Activated B cell treated with CpG ODN at 0.5 μM for 24 hours (primary cell): ENCODE measurements around the gene APOL6. TPM values are rescaled to one million over a fixed set of nuclear protein-coding genes. Genes with fewer than 3 reads are reported as not detected.
A peak's percentile ranks its signal among the peaks of the same experiment; 100 is the strongest.
"Not testable (repeated sequence)": the region's sequence is repeated elsewhere in the genome, so short reads cannot be mapped to it uniquely, and the experiment has no call there.

Experiments
- ATAC-seq: fragments of 200-7000 bp; cut with Tn5 transposase; one replicate; pipeline ENCODE4 v1.10.0; 2021; ENCODE audit warnings: low read depth, mild to moderate bottlenecking, moderate library complexity
- CTCF ChIA-PET: fragments of 350-600 bp; sonication (Branson Sonifier 250); formaldehyde crosslinking; loops from one replicate; lab custom pipeline; 2021; ENCODE audit warnings: antibody characterized with exemption; lab: Charles Lee
- POLR2A ChIA-PET: fragments of 350-600 bp; sonication (Branson Sonifier 250); formaldehyde crosslinking; loops from one replicate; lab custom pipeline; 2021; ENCODE audit warnings: antibody characterized with exemption; lab: Charles Lee
- DNase-seq: peaks from one replicate; pipeline ENCODE4 v3.0.0; 2022
- H3K27ac Mint-ChIP-seq: one replicate; pipeline ENCODE4 v1.8.0; 2020; ENCODE audit warnings: mixed read lengths
- H3K27me3 Mint-ChIP-seq: one replicate; pipeline ENCODE4 v1.8.0; 2021; ENCODE audit warnings: mixed read lengths
- H3K36me3 Mint-ChIP-seq: one replicate; pipeline ENCODE4 v1.8.0; 2021; ENCODE audit warnings: low read depth, mixed read lengths
- H3K4me1 Mint-ChIP-seq: one replicate; pipeline ENCODE4 v1.8.0; 2021; ENCODE audit warnings: mixed read lengths
- H3K4me3 Mint-ChIP-seq: one replicate; pipeline ENCODE4 v1.8.0; 2020; ENCODE audit warnings: mild to moderate bottlenecking, mixed read lengths
- H3K9me3 Mint-ChIP-seq: one replicate; pipeline ENCODE4 v1.8.0; 2020; ENCODE audit warnings: mixed read lengths
- intact Hi-C: fragments of 100-400 bp; cut with micrococcal nuclease; formaldehyde crosslinking; loops from one replicate; pipeline ENCODE4 v1.15.1; 2024
- total RNA-seq: library from RNA; stranded (reverse); gene quantifications from 2 replicates; pipeline ENCODE4 v1.2.3, GENCODE V29; 2022
- TF ChIP-seq, protein P1 (sequence below): fragments of 200-600 bp; IDR thresholded peaks from one replicate; pipeline ENCODE4 v1.8.0; 2022; ENCODE audit warnings: antibody characterized with exemption, mild to moderate bottlenecking

Gene APOL6
- total RNA-seq, 1 donor from 2014 or later, result 7.7 TPM

DNA sequence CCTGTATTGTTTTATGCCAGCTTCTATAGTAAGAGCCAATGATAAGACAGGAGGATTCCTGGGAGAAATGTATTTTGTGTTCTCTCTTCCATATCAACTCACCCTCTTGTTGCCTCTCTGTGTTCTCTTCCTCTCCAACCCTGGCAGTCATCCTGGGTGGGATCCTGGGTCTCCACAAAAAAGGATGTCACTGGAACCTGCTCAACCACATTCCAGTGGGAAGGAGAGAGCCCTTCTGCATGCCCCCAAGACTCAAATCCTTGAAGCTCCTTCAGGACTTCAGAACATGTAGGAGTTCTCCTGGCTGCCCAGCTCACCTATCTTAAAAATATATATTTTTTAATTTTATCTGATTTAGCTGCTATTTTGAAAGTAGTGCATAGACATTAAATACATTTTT is 26.1 kb downstream of the APOL6 start:
- TF ChIP-seq, protein P1, sequence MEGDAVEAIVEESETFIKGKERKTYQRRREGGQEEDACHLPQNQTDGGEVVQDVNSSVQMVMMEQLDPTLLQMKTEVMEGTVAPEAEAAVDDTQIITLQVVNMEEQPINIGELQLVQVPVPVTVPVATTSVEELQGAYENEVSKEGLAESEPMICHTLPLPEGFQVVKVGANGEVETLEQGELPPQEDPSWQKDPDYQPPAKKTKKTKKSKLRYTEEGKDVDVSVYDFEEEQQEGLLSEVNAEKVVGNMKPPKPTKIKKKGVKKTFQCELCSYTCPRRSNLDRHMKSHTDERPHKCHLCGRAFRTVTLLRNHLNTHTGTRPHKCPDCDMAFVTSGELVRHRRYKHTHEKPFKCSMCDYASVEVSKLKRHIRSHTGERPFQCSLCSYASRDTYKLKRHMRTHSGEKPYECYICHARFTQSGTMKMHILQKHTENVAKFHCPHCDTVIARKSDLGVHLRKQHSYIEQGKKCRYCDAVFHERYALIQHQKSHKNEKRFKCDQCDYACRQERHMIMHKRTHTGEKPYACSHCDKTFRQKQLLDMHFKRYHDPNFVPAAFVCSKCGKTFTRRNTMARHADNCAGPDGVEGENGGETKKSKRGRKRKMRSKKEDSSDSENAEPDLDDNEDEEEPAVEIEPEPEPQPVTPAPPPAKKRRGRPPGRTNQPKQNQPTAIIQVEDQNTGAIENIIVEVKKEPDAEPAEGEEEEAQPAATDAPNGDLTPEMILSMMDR, result no peak
- intact Hi-C loops, result no loop called here
- CTCF ChIA-PET, result no interaction called here
- no peak overlapping the region for H3K4me3 Mint-ChIP-seq
- POLR2A ChIA-PET, result no interaction called here
- ATAC-seq (no peak), DNase-seq (no peak)
- no peak overlapping the region for H3K27ac Mint-ChIP-seq
- H3K4me1 Mint-ChIP-seq, result peaks cover 26% of the 10 kb centered on the region
- H3K9me3 Mint-ChIP-seq, result peaks cover 5% of the 10 kb centered on the region
- H3K36me3 Mint-ChIP-seq, result peaks cover 5% of the 10 kb centered on the region
- H3K27me3 Mint-ChIP-seq, result no peaks in the 10 kb centered on the region

DNA sequence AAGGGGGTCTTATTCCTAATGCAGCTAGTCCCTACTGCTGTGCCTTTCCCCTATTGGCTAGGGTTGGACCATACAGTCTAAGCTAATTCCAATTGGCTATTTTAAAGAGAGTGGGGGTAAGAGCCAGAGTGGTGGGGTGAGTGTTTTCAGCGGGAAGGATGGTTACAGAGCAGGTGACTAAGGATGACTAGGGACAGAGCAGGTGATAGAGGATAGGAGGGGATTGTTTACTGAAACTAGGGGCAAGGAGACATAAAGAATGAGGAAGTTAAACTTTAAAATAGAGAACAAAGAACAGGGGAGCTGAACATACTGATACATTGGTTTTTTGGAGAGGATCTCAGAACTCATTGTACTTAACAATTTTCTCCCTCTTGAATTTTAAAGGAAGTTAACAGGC is 27.8 kb downstream of the APOL6 start:
- DNase-seq, intact Hi-C loops, ATAC-seq, CTCF ChIA-PET, H3K36me3 Mint-ChIP-seq, H3K27me3 Mint-ChIP-seq, H3K9me3 Mint-ChIP-seq, POLR2A ChIA-PET: not testable (repeated sequence)
- Mint-ChIP-seq H3K4me1 (peaks cover 33% of the 10 kb centered on the region), H3K4me3 (peak overlapping the region; percentile 35), H3K27ac (peak overlapping the region; percentile 63)

DNA sequence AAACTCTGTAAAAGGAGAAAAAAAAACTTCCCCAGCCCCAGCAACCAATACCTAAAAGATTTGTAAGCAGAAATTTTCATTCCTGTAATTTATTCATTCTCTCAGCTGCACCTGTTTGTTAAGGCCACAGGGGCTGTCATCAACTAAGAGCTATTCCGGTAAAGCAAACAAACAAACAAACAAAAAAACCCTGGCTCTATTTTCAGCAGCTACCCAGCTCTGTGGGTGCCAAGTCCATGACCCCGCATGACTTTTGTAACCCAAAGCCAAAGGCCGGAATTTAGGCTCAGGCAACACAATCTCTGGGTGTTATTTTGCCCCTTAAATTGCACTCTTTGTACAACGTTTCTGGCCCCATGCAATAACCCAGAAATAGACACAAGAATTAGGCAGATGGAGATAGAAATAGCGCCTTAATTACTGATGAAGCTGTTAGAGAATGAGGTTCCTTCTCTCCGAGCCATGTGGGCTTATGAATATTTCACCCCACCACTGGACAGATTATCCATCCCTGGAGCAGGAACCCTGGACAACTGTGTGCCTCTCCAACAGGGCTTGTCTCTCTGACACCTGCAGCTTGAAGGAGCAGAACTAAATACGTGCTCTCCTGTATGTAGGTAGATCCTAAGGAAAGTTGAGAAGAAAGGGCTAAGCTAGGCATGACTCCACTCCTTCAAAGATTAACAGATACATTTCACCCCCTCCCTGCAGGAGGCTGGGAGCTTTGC is 29.4 kb downstream of the APOL6 start:
- Mint-ChIP-seq H3K27me3 (no peaks in the 10 kb centered on the region), H3K27ac (no peak overlapping the region), H3K9me3 (peaks cover 8% of the 10 kb centered on the region), H3K4me3 (no peak overlapping the region), H3K36me3 (peaks cover 5% of the 10 kb centered on the region), H3K4me1 (peaks cover 33% of the 10 kb centered on the region)
- ChIA-PET POLR2A (no interaction called here), CTCF (interaction anchor here (1.2 kb wide), 1 partner anchor 9 kb away, joined by 3 read pairs; no protein-coding TSS in a partner anchor)
- DNase-seq (no peak), ATAC-seq (no peak)
- TF ChIP-seq, protein P1, result no peak
- intact Hi-C loops, result no loop called here

DNA sequence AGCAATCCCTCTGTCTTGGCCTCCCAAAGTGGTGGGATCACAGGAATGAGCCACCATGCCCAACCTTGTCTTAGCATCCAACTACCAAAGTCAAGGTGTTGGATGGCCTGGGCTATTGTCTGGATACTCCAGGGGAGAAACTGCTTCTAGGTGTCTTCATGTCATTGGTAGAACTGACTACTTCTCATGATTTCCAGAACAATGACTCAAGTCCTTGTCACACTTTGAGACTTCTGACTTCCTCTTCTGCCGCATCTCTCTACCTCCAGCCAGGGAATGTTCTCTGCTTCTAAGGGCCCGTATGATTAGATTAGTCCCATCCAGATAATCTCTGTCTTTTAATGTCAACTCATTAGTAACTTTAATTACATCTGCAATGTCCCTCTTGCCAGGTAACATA is 30.6 kb downstream of the APOL6 start:
- ChIA-PET POLR2A (no interaction called here), CTCF (interaction anchor here (1.2 kb wide), 1 partner anchor 8 kb away, joined by 3 read pairs; no protein-coding TSS in a partner anchor)
- peaks cover 6% of the 10 kb centered on the region for H3K27me3 Mint-ChIP-seq
- DNase-seq (no peak), ATAC-seq (peak; percentile 28)
- peaks cover 5% of the 10 kb centered on the region for H3K36me3 Mint-ChIP-seq
- peaks cover 33% of the 10 kb centered on the region for H3K4me1 Mint-ChIP-seq
- no peak overlapping the region for H3K4me3 Mint-ChIP-seq
- intact Hi-C loops, result no loop called here
- TF ChIP-seq, protein P1, result no peak
- peaks cover 8% of the 10 kb centered on the region for H3K9me3 Mint-ChIP-seq
- H3K27ac Mint-ChIP-seq, result no peak overlapping the region

DNA sequence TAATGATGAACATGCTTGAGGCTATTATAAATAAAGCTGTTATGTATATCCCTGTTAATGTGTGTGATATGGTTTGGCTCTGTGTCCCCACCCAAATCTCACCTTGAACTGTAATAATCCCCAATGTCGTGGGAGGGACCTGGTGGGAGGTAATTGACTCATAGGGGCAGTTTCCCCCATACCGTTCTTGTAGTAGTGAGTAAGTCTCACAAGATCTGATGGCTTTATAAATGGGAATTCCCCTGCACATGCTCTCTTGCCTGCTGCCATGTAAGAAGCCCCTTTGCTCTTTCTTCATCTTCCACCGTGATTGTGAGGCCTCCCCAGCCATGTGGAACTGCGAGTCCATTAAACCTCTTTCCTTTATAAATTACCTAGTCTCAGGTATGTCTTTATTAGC is 31.2 kb downstream of the APOL6 start:
- Mint-ChIP-seq H3K4me1 (peaks cover 33% of the 10 kb centered on the region), H3K27ac (peak overlapping the region; percentile 27)
- H3K9me3 Mint-ChIP-seq, H3K4me3 Mint-ChIP-seq, H3K27me3 Mint-ChIP-seq, H3K36me3 Mint-ChIP-seq, POLR2A ChIA-PET, DNase-seq, CTCF ChIA-PET, intact Hi-C loops: not testable (repeated sequence)
- ATAC-seq, result peak; percentile 58

DNA sequence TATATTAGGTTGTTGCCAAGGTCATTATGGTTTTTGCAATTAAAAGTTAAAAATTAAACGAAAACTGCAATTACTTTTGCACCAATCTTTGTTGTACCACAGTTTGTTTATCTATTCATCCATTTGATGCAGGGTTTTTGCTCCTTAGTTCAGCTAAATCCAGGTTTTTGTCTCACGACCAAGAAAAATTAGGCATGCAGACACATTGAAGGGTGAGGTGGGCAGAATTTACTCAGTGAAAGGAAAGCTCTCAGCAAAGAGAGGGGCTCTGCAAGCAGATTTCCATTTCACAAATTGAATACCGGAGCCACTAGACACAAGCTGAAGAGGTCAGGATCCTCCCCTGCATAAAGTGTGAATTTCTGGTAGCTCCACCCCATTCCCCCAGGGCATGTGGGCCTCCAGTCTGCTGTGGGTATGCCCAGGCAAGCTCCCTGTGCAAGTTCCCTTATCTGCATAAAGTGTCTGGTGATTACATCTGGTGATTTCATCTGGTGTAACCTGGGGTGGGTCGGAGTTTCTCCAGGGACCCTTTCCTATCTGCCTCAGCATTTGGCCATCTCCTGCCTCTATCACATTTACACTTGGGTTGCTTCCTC is 33.3 kb downstream of the APOL6 start:
- Mint-ChIP-seq H3K27me3 (peaks cover 6% of the 10 kb centered on the region), H3K27ac (no peak overlapping the region), H3K9me3 (peaks cover 3% of the 10 kb centered on the region), H3K4me3 (no peak overlapping the region), H3K36me3 (no peaks in the 10 kb centered on the region), H3K4me1 (peaks cover 39% of the 10 kb centered on the region)
- ATAC-seq (no peak), DNase-seq (no peak)
- CTCF ChIA-PET, result no interaction called here
- POLR2A ChIA-PET, result no interaction called here
- intact Hi-C loops, result no loop called here
- TF ChIP-seq, protein P1, result no peak
